ENCODE results near the gene PPP1R3G. TPM values are rescaled to one million over a fixed set of nuclear protein-coding genes. Genes with fewer than 3 reads are reported as not detected.
A peak's percentile ranks its signal among the peaks of the same experiment; 100 is the strongest.

Gene PPP1R3G
- total RNA-seq, 2 donors from 2014 or later = 1.0 to 5.5 TPM

DNA sequence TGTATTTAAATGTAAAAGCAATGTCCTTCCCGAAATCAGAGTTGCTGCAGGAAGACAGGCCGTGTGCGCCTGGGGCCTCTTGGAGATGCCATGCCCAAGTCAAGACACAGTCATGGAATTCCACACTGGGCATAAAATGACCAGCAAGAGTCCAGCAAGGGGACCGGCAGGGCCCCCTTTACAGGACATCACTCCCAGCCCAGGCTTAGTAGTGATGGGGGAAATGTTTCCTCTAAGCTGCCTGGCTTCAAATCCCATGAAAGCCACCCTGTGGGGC lies 1.9 kb upstream of the PPP1R3G start:
- no peaks in the 10 kb centered on the region for H3K36me3 ChIP-seq
- H3K9ac ChIP-seq (ENCODE audit: low read depth in 2 of 2, low read length in 2 of 2) = no peak overlapping the region
- no peak overlapping the region for H3K4me3 ChIP-seq
- H3K9me3 ChIP-seq = no peaks in the 10 kb centered on the region
- DNase-seq = no peak
- intact Hi-C loops (cut with DNase I) = no loop called here
- no peaks in the 10 kb centered on the region for H3K4me1 ChIP-seq
- TF ChIP-seq, protein P1, sequence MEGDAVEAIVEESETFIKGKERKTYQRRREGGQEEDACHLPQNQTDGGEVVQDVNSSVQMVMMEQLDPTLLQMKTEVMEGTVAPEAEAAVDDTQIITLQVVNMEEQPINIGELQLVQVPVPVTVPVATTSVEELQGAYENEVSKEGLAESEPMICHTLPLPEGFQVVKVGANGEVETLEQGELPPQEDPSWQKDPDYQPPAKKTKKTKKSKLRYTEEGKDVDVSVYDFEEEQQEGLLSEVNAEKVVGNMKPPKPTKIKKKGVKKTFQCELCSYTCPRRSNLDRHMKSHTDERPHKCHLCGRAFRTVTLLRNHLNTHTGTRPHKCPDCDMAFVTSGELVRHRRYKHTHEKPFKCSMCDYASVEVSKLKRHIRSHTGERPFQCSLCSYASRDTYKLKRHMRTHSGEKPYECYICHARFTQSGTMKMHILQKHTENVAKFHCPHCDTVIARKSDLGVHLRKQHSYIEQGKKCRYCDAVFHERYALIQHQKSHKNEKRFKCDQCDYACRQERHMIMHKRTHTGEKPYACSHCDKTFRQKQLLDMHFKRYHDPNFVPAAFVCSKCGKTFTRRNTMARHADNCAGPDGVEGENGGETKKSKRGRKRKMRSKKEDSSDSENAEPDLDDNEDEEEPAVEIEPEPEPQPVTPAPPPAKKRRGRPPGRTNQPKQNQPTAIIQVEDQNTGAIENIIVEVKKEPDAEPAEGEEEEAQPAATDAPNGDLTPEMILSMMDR (IDR thresholded peaks at IDR 0.05) = no peak
- no peaks in the 10 kb centered on the region for H3K27me3 ChIP-seq
- H3K27ac ChIP-seq = no peak overlapping the region

DNA sequence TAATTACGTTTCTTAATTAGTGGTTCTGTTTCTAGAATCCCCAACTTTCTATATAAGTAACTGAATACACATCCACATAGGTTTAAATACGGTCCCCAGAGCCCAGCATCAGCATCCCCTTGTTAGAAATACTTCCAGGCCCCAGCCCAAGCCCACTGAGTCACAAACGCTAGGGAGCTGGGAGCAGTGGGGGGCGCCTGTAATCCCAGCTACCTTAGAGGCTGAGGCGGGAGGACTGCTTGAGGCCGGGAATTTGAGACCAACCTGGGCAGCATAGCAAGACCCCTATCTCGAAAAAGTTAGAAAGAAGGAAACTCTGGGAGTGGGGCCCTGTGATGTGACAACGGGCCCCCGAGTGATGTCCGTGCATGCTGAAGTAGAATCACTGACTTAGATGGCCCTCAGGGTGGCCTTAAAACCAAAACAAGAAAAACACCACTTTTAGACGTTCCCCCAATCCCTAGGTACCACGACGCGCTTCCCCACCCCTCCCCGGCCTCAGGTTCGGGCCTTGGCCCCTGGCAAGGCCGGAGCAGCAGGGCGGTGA lies 1.3 kb upstream of the PPP1R3G start:
- TF ChIP-seq, protein P1 (IDR thresholded peaks at IDR 0.05) = no peak
- Histone ChIP-seq H3K9ac (ENCODE audit: low read depth in 2 of 2, low read length in 2 of 2) (peak overlapping the region in 1 of 2 donors; percentile 51), H3K27ac (peak overlapping the region; percentile 80), H3K4me3 (peak overlapping the region; percentile 67), H3K36me3 (no peaks in the 10 kb centered on the region), H3K4me1 (no peaks in the 10 kb centered on the region), H3K27me3 (no peaks in the 10 kb centered on the region), H3K9me3 (no peaks in the 10 kb centered on the region)
- intact Hi-C loops (cut with DNase I) = no loop called here
- DNase-seq = no peak

DNA sequence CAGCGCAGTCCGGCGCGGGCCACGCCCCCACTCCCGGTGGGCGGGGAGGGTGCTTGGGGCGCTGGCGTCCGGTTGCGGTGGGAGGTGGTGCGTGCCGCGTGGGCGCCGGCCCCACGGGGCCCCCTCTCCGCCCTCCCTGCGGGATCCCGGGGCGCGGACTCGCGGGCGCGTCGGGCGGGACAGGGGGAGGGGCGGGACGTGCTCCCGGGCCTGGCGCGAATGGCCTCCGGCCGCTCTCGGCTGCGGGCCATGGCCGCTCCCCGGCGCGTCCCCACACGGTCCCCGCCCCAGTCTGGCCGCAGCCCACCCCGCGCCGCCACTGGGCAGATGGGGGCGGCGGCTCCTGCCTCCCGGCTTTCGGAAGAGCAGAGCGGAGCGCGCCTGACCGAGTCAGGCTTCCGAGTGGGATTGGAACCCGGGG lies 771 bp upstream of the PPP1R3G start:
- TF ChIP-seq, protein P1 (IDR thresholded peaks at IDR 0.05) = no peak
- Histone ChIP-seq H3K9ac (ENCODE audit: low read depth in 2 of 2, low read length in 2 of 2) (peak overlapping the region; percentile 51 to 66), H3K4me3 (peak overlapping the region; percentile 67), H3K4me1 (no peaks in the 10 kb centered on the region), H3K36me3 (no peaks in the 10 kb centered on the region), H3K27me3 (no peaks in the 10 kb centered on the region), H3K27ac (peak overlapping the region; percentile 80), H3K9me3 (no peaks in the 10 kb centered on the region)
- intact Hi-C loops (cut with DNase I) = no loop called here
- peak; percentile 54 for DNase-seq

DNA sequence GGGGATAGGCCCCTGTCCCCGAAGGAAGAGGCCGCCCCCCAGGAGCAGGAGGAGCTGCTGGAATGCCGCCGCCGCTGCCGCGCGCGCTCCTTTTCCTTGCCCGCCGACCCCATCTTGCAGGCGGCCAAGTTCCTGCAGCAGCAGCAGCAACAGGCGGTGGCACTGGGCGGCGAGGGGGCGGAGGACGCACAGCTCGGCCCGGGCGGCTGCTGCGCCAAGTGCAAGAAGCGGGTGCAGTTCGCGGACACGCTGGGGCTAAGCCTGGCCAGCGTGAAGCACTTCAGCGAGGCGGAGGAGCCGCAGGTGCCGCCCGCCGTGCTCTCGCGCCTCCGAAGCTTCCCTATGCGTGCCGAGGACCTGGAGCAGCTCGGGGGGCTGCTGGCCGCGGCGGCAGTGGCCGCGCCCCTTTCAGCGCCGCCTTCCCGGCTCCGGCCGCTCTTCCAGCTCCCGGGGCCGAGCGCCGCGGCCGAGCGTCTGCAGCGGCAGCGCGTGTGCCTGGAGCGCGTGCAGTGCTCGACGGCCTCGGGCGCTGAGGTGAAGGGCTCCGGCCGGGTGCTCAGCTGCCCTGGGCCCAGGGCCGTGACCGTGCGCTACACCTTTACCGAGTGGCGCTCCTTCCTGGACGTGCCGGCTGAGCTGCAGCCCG lies 630 bp downstream of the PPP1R3G start:
- TF ChIP-seq, protein P1 (IDR thresholded peaks at IDR 0.05) = no peak
- Histone ChIP-seq H3K27ac (peak overlapping the region; percentile 80), H3K4me1 (no peaks in the 10 kb centered on the region), H3K27me3 (no peaks in the 10 kb centered on the region), H3K4me3 (peak overlapping the region; percentile 67), H3K9ac (ENCODE audit: low read depth in 2 of 2, low read length in 2 of 2) (peak overlapping the region; percentile 51 to 66), H3K36me3 (no peaks in the 10 kb centered on the region), H3K9me3 (no peaks in the 10 kb centered on the region)
- peak; percentile 35 for DNase-seq
- intact Hi-C loops (cut with DNase I) = no loop called here

DNA sequence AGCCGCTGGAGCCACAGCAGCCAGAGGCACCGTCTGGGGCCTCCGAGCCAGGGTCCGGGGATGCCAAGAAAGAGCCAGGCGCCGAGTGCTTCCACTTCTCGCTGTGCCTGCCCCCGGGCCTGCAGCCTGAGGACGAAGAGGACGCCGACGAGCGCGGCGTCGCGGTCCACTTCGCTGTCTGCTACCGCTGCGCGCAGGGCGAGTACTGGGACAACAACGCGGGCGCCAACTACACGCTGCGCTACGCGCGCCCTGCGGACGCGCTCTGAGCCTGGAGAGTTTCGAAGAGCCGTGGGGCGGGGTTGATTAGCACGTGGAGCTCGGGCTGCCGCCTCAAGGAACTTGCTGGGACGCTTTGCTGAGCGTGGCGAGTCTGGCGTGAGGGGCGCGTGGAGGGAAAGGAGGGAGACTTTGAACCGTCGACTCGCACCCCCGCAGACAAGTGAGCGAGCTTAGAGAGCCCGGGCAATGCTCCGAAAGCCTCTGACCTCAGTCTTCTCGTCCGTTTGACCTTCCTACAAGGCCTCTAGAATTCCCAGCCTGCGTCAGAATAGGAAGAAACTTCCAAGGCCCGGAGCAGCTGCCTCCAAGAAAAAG lies 1.3 kb downstream of the PPP1R3G start:
- Histone ChIP-seq H3K9ac (ENCODE audit: low read depth in 2 of 2, low read length in 2 of 2) (no peak overlapping the region), H3K36me3 (no peaks in the 10 kb centered on the region), H3K4me1 (no peaks in the 10 kb centered on the region), H3K9me3 (no peaks in the 10 kb centered on the region), H3K27me3 (no peaks in the 10 kb centered on the region), H3K27ac (no peak overlapping the region), H3K4me3 (peak overlapping the region; percentile 67)
- intact Hi-C loops (cut with DNase I) = no loop called here
- no peak for DNase-seq
- TF ChIP-seq, protein P1 (IDR thresholded peaks at IDR 0.05) = no peak

Data from colonic mucosa (tissue), 4 donors.